Stimulated activated CD8-positive, alpha-beta memory T cell treated with anti-CD3 and anti-CD28 coated beads, Interleukin-12 subunit alpha, Interleukin-12 subunit beta, amount 100 ng/mL, for 1 hour (primary cell): ENCODE data around the gene SLIT1.
A peak's percentile ranks its signal among the peaks of the same experiment; 100 is the strongest.
"Not testable (repeated sequence)": the region's sequence is repeated elsewhere in the genome, so short reads cannot be mapped to it uniquely, and the experiment has no call there.

Experiments used
- DNase-seq: peaks from one replicate; pipeline ENCODE4 v3.0.0-alpha.2; 2020; ENCODE audit warnings: low read depth

SLIT1 gene

GRCh38 chr10:97042716-97043562 is 142.8 kb downstream of the SLIT1 start:
- no peak for DNase-seq

DNA sequence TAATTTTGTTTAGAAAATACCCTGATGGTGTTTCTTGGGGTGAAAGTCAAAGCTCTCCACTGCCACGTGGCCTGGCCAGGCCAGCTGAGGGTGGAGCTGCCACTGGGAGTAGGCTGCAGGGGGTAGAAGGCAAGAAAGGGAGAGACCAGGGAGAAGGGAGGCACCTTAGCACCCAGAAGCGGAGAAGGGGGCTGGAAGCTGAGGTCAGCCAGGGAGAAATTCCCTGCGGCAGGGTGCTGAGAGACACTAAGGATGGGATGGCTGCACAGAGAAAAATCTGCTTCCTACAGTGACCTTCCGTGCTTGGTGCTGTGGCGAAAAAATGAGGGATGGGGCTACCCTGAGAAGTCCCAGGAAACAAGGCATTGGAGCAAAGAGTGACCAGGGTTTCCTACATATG is 143.7 kb downstream of the SLIT1 start:
- DNase-seq, result no peak

DNA sequence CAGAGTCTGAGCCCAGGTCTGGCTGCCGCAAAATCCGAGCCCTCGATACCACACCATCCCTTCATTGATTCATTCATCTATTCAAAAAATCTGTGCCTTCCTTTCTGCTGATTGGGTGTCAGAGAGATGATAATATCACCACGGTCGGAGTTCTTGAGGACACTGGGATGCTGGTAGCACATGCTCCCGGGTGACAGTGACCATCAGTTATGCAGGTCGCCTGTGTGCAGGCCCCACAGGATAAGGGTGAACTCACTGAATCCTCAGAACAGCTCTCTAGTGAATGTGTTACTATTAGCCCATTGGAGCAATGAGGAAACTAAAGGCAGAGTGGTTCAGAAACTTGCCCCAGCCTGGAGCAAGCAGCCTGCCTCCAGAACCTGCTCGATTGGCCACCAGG is 145.1 kb downstream of the SLIT1 start:
- no peak for DNase-seq

- DNase-seq, result no peak
Observed at GRCh38 chr10:97040248-97040584, 145.5 kb downstream of the SLIT1 start.

GRCh38 chr10:97039538-97040247 is 146.1 kb downstream of the SLIT1 start:
- no peak for DNase-seq

- DNase-seq, result no peak
Observed at GRCh38 chr10:97038688-97039087, 147.1 kb downstream of the SLIT1 start.

GRCh38 chr10:97037365-97038361 is 148.1 kb downstream of the SLIT1 start:
- DNase-seq, result peak; percentile 50

DNA sequence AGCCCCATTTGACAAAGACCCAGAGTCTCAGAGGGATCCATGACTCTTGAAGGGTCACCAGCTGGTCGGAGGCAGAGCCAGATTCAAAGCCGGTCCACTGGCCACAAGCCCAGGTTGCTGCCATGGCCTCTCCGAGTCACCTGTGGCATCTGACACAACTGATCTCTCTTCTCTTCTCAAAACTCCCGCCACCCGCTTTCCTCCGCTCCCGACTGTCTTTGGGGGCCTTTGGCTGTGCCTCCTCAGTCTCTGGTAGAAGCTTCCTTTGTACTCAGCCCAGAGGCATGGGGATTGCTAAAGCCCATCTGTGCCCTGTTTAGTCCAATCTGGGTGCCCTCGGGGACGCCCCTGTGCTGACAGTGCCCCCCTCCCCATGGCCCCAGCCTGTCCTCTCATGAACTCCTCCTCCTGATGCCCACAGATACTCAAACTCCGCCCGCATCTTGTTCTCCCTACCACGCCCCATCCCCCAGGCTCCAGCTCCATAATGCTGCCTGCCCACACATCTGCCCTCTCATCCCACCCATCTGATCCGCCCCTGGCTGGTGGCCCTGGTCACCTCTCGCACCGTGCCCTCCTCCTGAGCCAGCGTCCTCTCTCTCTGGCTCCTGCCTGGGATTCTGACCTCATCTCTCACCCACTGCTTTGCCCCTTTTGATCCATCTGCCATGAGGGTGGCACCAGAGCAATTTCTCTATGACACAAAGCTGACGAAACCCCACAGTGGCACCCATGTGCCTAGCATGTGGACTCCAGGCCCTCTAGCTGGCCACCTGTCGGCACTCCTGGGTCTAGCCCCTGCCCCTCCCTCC is 150.6 kb downstream of the SLIT1 start:
- DNase-seq, result no peak

DNA sequence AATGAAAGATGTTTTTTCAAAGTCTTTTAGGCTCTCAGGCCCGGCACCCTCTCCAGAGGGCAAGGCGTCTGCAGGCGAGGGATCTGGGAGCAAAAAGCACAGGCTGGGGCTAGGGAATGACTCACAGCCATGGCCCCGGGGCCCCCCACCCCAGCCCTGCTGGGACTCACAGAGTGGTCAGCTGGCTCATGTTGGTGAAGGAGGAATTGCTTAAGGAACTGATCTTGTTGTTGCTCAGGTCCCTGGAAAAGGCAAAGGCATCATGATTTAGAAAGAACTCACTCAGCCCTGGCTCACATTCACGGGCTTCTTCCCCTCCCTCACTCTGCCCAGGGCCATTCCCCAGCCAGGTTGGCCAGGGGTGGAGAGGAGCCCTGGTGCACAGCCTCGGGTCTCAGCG is 151.5 kb downstream of the SLIT1 start:
- DNase-seq, result no peak

DNA sequence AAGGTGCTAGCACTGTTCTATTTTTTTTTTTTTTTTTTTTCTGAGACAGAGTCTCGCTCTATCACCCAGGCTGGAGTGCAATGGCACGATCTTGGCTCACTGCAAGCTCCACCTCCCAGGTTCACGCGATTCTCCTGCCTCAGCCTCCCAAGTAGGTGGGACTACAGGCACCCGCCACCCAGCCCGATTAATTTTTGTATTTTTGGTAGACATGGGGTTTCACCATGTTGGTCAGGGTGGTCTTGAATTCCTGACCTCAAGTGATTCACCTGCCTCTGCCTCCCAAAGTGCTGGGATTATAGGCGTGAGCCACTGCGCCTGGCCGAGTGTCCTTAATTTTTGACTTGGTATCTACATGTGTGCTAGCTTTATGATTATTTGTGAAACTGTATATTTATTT is 151.9 kb downstream of the SLIT1 start:
- DNase-seq, result not testable (repeated sequence)

DNA sequence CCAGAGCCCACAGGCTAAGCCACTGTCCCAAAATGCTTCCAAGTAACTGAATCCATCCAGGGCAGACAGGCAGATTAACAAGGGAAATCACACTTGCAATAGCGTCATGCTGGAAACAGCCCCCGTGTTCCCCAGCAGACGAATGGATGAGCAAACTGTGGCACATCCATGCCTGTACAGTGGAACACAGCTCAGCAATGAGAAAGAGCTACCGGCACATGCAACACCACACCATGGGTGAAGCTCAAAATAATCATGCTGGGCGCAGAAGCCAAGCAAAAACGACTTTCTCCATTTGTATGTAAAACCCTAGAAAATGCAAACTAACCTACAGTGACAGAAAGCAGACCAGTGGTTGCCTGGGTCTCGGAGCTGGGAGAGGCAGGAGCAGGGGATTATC is 153.1 kb downstream of the SLIT1 start:
- DNase-seq, result no peak

DNA sequence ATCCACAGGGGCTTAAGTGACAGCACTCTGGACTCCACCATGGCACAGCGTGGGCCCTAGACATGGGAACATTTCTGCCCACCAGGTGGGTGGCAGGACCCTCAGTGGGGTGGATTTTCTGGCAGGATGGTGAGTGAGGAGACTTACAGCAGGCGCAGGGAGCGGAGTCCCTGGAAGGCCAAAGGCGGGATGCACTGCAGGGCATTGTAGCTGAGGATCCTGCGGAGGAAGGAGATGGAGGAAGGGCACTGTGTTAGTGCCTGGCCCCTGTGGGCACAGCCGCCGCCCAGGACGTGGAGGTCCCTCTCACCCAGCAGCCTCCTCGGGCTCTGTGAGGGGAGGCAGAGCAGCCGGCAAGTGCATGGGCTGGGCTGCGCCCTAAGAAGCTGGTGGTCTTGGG is 154.3 kb downstream of the SLIT1 start:
- no peak for DNase-seq

GRCh38 chr10:97030894-97031293 is 154.9 kb downstream of the SLIT1 start:
- no peak for DNase-seq

DNA sequence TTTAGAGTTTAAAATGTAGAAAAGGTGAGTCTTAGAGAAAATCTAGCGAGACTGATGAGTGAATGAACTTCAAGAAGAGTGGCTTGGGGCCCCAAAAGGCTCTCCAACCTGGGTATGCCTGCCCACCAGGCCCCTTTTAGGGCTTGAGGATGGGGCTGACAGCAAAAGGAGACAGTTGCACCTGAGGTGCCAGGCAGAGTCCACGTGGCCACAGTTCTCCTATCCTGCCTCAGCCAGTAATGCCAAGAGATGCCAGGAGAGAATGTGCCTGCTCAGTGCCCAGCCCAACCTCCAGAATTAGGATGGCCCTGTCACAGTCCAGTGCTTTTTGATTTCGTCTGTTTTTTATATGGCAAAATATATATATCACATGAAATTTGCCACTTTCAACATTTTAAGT is 156.5 kb downstream of the SLIT1 start:
- DNase-seq, result no peak

- DNase-seq, result no peak
Observed at GRCh38 chr10:97028832-97029178, 157.0 kb downstream of the SLIT1 start.

GRCh38 chr10:97028126-97028831 is 157.5 kb downstream of the SLIT1 start:
- no peak for DNase-seq

DNA sequence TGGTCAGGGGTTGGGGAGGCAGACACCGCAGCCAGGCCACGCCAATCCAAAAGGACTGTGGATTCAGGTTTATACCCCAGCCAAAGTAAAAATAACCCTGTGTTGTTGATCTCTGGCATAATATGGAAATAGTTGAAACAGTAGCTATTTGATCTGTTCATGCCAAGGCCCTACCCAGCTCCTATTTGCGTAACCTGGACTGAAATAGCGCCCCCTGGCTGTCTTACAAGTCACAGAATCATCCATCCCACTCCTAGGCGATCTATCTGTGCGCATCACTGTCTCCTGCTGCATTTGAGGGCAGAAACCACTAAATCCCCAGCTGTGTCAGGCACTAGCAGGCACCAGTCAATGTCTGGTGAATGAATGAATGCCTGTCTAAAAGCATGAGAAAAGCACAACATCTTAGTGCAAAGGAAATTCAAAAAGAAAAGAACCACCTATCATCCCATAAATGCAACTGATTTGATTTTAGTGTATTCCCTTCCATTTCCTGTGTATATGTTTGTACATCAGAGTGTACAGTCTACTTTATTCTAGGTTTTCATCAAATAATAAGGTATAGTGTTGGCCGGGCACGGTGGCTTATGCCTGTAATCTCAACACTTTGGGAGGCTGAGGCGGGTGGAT is 160.0 kb downstream of the SLIT1 start:
- peak; percentile 29 for DNase-seq

DNA sequence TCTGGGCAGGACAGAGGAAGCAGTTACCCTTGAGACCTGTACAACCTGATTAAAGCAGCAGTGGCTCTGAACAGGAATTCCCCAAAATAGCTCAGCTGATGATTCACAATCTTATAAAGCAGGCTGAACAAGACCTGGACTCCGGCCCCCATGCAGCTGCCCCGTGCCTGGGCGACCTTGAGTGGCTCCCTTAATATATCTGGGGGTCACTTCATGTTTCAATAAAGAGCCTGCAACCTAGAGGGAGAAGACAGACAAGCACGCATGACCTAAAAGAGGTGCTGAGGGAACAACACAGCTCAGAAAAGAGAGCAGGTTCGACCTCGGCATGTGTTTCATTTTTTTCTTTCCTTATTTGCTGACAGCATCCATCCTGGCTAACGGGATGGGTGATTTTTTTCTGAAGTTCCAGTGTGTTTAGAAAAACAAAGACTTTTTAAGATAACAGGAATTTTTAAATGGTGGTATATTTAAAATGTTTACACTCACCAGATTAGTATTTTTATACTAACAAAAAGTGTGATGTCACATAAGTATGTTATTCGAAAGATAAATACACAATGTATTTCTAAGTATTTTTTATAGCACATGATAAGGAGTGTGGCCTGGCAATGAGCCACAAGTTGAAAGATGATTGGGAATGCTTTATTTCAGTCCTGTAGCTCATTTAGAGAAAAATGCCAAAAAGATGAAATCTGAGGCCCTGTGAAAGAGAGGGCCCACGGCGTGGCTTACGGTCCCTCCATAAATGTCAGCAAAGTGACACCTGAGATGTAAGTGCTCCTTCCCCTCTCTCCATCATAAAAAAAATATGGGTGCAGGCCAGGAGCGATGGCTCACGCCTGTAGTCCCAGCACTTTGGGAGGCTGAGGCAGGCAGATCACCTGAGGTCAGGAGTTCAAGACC is 161.3 kb downstream of the SLIT1 start:
- no peak for DNase-seq

DNA sequence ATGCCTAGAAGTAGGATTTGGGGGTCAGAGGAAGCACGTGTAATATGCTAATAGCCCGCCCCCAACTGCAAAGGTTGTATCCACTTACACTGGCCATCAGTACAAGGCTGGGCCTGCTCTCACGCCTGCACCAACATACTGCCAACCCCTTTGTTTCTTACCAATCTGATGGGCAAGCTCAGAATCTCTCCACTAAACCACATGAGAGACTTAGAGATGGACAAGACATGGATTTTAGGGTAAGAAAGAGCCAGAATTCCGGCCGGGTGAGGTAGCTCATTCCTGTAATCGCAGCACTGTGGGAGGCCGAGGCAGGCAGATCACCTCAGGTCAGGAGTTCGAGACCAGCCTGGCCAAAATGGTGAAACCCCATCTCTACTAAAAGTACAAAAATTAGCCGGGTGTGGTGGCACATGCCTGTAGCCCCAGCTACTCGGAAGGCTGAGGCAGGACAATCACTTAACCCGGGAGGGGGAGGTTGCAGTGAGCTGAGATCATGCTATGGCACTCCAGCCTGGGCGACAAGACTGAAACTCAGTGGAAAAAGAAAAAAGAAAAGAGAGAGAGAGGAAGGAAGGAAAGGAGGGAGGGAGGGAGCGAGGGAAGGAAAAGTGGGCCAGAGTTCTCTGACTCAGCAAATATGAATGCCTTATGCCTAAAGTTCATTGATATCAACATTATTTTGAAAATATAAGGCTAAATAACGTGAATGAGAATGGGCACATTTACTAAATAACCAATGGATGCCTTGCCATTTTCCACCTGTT is 162.2 kb downstream of the SLIT1 start:
- no peak for DNase-seq
